ENCODE data around the gene CRPPA. TPM values are rescaled to one million over a fixed set of nuclear protein-coding genes. Genes with fewer than 3 reads are reported as not detected.
"Not testable (repeated sequence)": the region's sequence is repeated elsewhere in the genome, so short reads cannot be mapped to it uniquely, and the experiment has no call there.

The CRPPA gene
- total RNA-seq, 5 donors from 2014 or later (not counting 1 experiment from before 2014, with no cell fraction given) = 0.49 to 2.2 (median 1.0) TPM

GRCh38 chr7:16383103-16383502, 38.2 kb downstream of the CRPPA start:
- DNase-seq; H3K27ac ChIP-seq (ENCODE audit: low read length); H3K4me3 Mint-ChIP-seq; H3K9me3 ChIP-seq; ATAC-seq (replicated peaks in 1 of 4); POLR2A ChIA-PET; CTCF ChIA-PET; H3K36me3 Mint-ChIP-seq; H3K27me3 ChIP-seq (replicated peaks in 1 of 2; ENCODE audit: control insufficient read depth in 2 of 2, extremely low read depth in 1 of 2, insufficient read depth in 2 of 2, low read length in 1 of 2); H3K36me3 ChIP-seq (ENCODE audit: control insufficient read depth in 2 of 2, extremely low read depth in 1 of 2, insufficient read depth in 1 of 2, low read length in 1 of 2); H3K4me1 ChIP-seq (ENCODE audit: control insufficient read depth in 1 of 2, extremely low read depth in 1 of 2, insufficient read depth in 2 of 2, low read length in 2 of 2); H3K4me3 ChIP-seq (ENCODE audit: control insufficient read depth in 1 of 2, extremely low read depth in 1 of 2, low read length in 1 of 2); H3K4me1 Mint-ChIP-seq; H3K27ac Mint-ChIP-seq; H3K27me3 Mint-ChIP-seq: not testable (repeated sequence)
- 97% methylated on average over 5 of the region's 7 CpGs for WGBS (ENCODE audit: insufficient coverage)
- H3K9me3 Mint-ChIP-seq = peaks cover 0 to 13% (median 4%) of the 10 kb centered on the region in 3 donors

Other genes starting within 250 kb of the CRPPA start
- gene SOSTDC1, start 44.2 kb upstream of the CRPPA start, total RNA-seq = not detected
- gene LRRC72, start 105.3 kb upstream of the CRPPA start, total RNA-seq = not detected
- gene ANKMY2, start 224.2 kb upstream of the CRPPA start, total RNA-seq = 10 to 100 TPM in 2 of 5 donors, 1 to 10 TPM in 3; 7.8 to 10.9 (median 10.0) TPM
- 10 to 100 TPM; 22.1 to 35.1 (median 30.2) TPM for gene BZW2, start 224.6 kb upstream of the CRPPA start, total RNA-seq